WTC11 (cell line): ENCODE data around the gene TEAD1. TPM values are rescaled to one million over a fixed set of nuclear protein-coding genes. Genes with fewer than 3 reads are reported as not detected.

Source experiments
- ATAC-seq: fragments of 200-7000 bp; cut with Tn5 transposase; 2 replicates; pipeline ENCODE4 v1.10.0; 2021; ENCODE audit warnings: mild to moderate bottlenecking, moderate library complexity
- CTCF ChIA-PET: fragments of 300-600 bp; sonication (Branson Sonifier 250); formaldehyde crosslinking; loops from one replicate; lab custom pipeline; 2021; ENCODE audit warnings: antibody characterized with exemption; lab: Charles Lee
- POLR2A ChIA-PET: fragments of 350-600 bp; sonication (Branson Sonifier 250); formaldehyde crosslinking; loops from one replicate; lab custom pipeline; 2021; ENCODE audit warnings: antibody characterized with exemption; lab: Charles Lee
- DNase-seq: peaks from one replicate; pipeline ENCODE4 v3.0.0; 2021; ENCODE audit warnings: low spot score
- H3K27ac Mint-ChIP-seq: 2 replicates; pipeline ENCODE4 v1.8.0; 2021; ENCODE audit warnings: mixed read lengths
- H3K27me3 Mint-ChIP-seq: 2 replicates; pipeline ENCODE4 v1.8.0; 2021; ENCODE audit warnings: low read depth, mild to moderate bottlenecking, moderate library complexity, mixed read lengths
- H3K36me3 Mint-ChIP-seq: 2 replicates; pipeline ENCODE4 v1.8.0; 2021; ENCODE audit warnings: mixed read lengths
- H3K4me1 Mint-ChIP-seq: 2 replicates; pipeline ENCODE4 v1.8.0; 2022; ENCODE audit warnings: mixed read lengths
- H3K4me3 Mint-ChIP-seq: 2 replicates; pipeline ENCODE4 v1.8.0; 2021; ENCODE audit warnings: mild to moderate bottlenecking, moderate library complexity, mixed read lengths
- H3K9me3 Mint-ChIP-seq: 2 replicates; pipeline ENCODE4 v1.8.0; 2021; ENCODE audit warnings: mixed read lengths
- ETV6 ChIP-seq: sonication (generic); formaldehyde crosslinking; IDR thresholded peaks from 2 replicates; pipeline ENCODE4 v1.8.1; 2022; ENCODE audit warnings: mild to moderate bottlenecking, missing genetic modification reagents
- FOXK1 ChIP-seq: sonication (generic); formaldehyde crosslinking; IDR thresholded peaks from 2 replicates; pipeline ENCODE4 v1.8.0; 2022; ENCODE audit warnings: mild to moderate bottlenecking, moderate library complexity, missing genetic modification reagents
- FOXP4 ChIP-seq: sonication (generic); formaldehyde crosslinking; IDR thresholded peaks from 2 replicates; pipeline ENCODE4 v1.8.0; 2022; ENCODE audit warnings: mild to moderate bottlenecking, missing genetic modification reagents
- GRHL2 ChIP-seq: fragments of 250-450 bp; sonication (Bioruptor Pico); IDR thresholded peaks from 2 replicates; pipeline ENCODE4 v1.8.0; 2022; ENCODE audit warnings: mild to moderate bottlenecking, moderate library complexity; ENCODE audit not compliant: insufficient replicate concordance, severe bottlenecking
- IRF2 ChIP-seq: sonication (generic); formaldehyde crosslinking; IDR thresholded peaks from 2 replicates; pipeline ENCODE4 v1.8.0; 2022; ENCODE audit warnings: low read depth, missing genetic modification reagents, borderline replicate concordance
- MYBL2 ChIP-seq: sonication (generic); formaldehyde crosslinking; IDR thresholded peaks from 2 replicates; pipeline ENCODE4 v1.8.1; 2023; ENCODE audit warnings: mild to moderate bottlenecking, moderate library complexity, missing genetic modification reagents
- PRRX2 ChIP-seq: fragments of 250-450 bp; sonication (Bioruptor Pico); IDR thresholded peaks from 2 replicates; pipeline ENCODE4 v1.8.0; 2021; ENCODE audit warnings: mild to moderate bottlenecking
- SP1 ChIP-seq: sonication (generic); formaldehyde crosslinking; conservative IDR thresholded peaks from 2 replicates; pipeline ENCODE4 v1.8.1; 2022; ENCODE audit warnings: missing genetic modification reagents
- TEAD1 ChIP-seq: sonication (generic); formaldehyde crosslinking; IDR thresholded peaks from 2 replicates; pipeline ENCODE4 v1.8.0; 2022; ENCODE audit warnings: mild to moderate bottlenecking, missing genetic modification reagents
- TP53 ChIP-seq: sonication (generic); formaldehyde crosslinking; IDR thresholded peaks from 2 replicates; pipeline ENCODE4 v1.8.1; 2023; ENCODE audit warnings: mild to moderate bottlenecking, missing genetic modification reagents
- USF2 ChIP-seq: sonication (generic); formaldehyde crosslinking; IDR thresholded peaks from 2 replicates; pipeline ENCODE4 v1.8.1; 2023; ENCODE audit warnings: mild to moderate bottlenecking, missing genetic modification reagents, moderate library complexity
- ZBTB21 ChIP-seq: sonication (generic); formaldehyde crosslinking; IDR thresholded peaks from 2 replicates; pipeline ENCODE4 v1.8.1; 2023; ENCODE audit warnings: mild to moderate bottlenecking, missing genetic modification reagents, borderline replicate concordance
- ZNF138 ChIP-seq: sonication (generic); formaldehyde crosslinking; conservative IDR thresholded peaks from 2 replicates; pipeline ENCODE4 v1.8.1; 2022; ENCODE audit warnings: mild to moderate bottlenecking, moderate library complexity, missing genetic modification reagents
- ZNF416 ChIP-seq: fragments of 250-450 bp; sonication (Bioruptor Pico); IDR thresholded peaks from 2 replicates; pipeline ENCODE4 v1.9.0; 2021; ENCODE audit warnings: mild to moderate bottlenecking, inconsistent platforms
- ZNF671 ChIP-seq: fragments of 250-450 bp; sonication (Bioruptor Pico); IDR thresholded peaks from 2 replicates; pipeline ENCODE4 v1.8.0; 2021; ENCODE audit warnings: mild to moderate bottlenecking
- total RNA-seq: library from RNA; stranded (reverse); gene quantifications from 3 replicates; pipeline ENCODE4 v1.2.3, GENCODE V29; 2021
- TF ChIP-seq, protein P1 (sequence below): sonication (generic); formaldehyde crosslinking; IDR thresholded peaks from 2 replicates; pipeline ENCODE4 v1.8.0; 2023; ENCODE audit warnings: missing genetic modification reagents, mild to moderate bottlenecking, borderline replicate concordance
- TF ChIP-seq, protein P2 (sequence below): sonication (generic); formaldehyde crosslinking; IDR thresholded peaks from 2 replicates; pipeline ENCODE4 v1.8.1; 2022; ENCODE audit warnings: mild to moderate bottlenecking, moderate library complexity, missing genetic modification reagents
- TF ChIP-seq, protein P3 (sequence below): sonication (generic); formaldehyde crosslinking; IDR thresholded peaks from 2 replicates; pipeline ENCODE4 v1.8.0; 2023; ENCODE audit warnings: mild to moderate bottlenecking, missing genetic modification reagents
- TF ChIP-seq, protein P4 (sequence below): sonication (generic); formaldehyde crosslinking; IDR thresholded peaks from 2 replicates; pipeline ENCODE4 v1.8.0; 2022; ENCODE audit warnings: mild to moderate bottlenecking, missing genetic modification reagents
- TF ChIP-seq, protein P5 (sequence below): sonication (generic); formaldehyde crosslinking; IDR thresholded peaks from 2 replicates; pipeline ENCODE4 v1.8.0; 2022; ENCODE audit warnings: mild to moderate bottlenecking, missing genetic modification reagents

The TEAD1 gene
- total RNA-seq, 1 experiment from 2014 or later: 79.9 TPM

DNA sequence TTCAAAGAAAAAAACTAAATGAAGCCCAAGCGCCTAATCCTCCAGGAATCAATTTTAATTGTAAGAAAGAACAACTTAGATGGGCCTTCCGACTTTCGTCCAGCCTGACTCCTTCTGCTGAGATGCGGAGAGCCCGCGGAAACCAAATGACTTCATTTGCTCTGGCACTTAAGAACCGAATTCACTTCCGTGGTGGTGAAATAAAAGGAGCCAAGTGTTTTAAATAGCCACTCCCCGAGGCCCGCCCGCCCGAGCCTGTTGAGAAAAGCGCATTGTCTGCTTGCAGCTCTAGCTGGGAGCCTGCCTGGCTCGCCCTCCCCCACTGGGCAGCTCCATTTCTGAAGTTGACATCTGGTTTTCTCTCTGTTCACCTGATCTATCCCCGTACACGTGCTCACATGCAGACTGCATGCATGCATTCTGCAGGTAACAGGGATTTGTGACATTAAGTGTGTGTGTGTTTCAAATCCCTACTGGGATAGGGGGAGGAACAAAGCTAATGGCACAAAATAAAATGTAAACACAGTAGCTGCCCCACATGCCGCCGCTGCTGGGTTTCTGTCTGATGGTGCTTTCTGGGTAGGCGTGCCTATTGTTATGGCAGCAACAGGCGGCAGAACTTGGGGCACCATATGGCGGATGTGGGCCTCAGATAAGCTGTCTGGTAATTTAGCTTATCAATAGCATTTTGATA, 6.2 kb downstream of the TEAD1 start:
- H3K9me3 Mint-ChIP-seq: no peaks in the 10 kb centered on the region
- peak; percentile 91 for DNase-seq
- TF ChIP-seq, protein P1, sequence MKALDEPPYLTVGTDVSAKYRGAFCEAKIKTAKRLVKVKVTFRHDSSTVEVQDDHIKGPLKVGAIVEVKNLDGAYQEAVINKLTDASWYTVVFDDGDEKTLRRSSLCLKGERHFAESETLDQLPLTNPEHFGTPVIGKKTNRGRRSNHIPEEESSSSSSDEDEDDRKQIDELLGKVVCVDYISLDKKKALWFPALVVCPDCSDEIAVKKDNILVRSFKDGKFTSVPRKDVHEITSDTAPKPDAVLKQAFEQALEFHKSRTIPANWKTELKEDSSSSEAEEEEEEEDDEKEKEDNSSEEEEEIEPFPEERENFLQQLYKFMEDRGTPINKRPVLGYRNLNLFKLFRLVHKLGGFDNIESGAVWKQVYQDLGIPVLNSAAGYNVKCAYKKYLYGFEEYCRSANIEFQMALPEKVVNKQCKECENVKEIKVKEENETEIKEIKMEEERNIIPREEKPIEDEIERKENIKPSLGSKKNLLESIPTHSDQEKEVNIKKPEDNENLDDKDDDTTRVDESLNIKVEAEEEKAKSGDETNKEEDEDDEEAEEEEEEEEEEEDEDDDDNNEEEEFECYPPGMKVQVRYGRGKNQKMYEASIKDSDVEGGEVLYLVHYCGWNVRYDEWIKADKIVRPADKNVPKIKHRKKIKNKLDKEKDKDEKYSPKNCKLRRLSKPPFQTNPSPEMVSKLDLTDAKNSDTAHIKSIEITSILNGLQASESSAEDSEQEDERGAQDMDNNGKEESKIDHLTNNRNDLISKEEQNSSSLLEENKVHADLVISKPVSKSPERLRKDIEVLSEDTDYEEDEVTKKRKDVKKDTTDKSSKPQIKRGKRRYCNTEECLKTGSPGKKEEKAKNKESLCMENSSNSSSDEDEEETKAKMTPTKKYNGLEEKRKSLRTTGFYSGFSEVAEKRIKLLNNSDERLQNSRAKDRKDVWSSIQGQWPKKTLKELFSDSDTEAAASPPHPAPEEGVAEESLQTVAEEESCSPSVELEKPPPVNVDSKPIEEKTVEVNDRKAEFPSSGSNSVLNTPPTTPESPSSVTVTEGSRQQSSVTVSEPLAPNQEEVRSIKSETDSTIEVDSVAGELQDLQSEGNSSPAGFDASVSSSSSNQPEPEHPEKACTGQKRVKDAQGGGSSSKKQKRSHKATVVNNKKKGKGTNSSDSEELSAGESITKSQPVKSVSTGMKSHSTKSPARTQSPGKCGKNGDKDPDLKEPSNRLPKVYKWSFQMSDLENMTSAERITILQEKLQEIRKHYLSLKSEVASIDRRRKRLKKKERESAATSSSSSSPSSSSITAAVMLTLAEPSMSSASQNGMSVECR (CRISPR knock-in tag): 0 out of 2 replicates have a peak, but pooled peaks have one; percentile 29
- TF ChIP-seq TEAD1 (peak; percentile 16; the same call in 1 of the 2 replicates), ETV6 (0 out of 2 replicates have a peak, but pooled peaks have one; percentile 83), TP53 (CRISPR knock-in tag) (no peak), ZNF416 (CRISPR knock-in tag) (peak; percentile 45; the same call in 1 of the 2 replicates), SP1 (CRISPR knock-in tag) (peak; percentile 46; the same call in 1 of the 2 replicates), ZNF138 (CRISPR knock-in tag) (0 out of 2 replicates have a peak, but pooled peaks have one; percentile 57), ZNF671 (CRISPR knock-in tag) (no peak), PRRX2 (CRISPR knock-in tag) (no peak), FOXP4 (peak; percentile 85), IRF2 (CRISPR knock-in tag) (no peak), USF2 (0 out of 2 replicates have a peak, but pooled peaks have one; percentile 29), FOXK1 (CRISPR knock-in tag) (peak; percentile 95), GRHL2 (CRISPR knock-in tag) (no peak), ZBTB21 (CRISPR knock-in tag) (no peak), MYBL2 (CRISPR knock-in tag) (peak; percentile 50; the same call in 1 of the 2 replicates)
- TF ChIP-seq, protein P2, sequence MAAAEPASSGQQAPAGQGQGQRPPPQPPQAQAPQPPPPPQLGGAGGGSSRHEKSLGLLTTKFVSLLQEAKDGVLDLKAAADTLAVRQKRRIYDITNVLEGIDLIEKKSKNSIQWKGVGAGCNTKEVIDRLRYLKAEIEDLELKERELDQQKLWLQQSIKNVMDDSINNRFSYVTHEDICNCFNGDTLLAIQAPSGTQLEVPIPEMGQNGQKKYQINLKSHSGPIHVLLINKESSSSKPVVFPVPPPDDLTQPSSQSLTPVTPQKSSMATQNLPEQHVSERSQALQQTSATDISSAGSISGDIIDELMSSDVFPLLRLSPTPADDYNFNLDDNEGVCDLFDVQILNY (CRISPR knock-in tag): no peak
- TF ChIP-seq, protein P3, sequence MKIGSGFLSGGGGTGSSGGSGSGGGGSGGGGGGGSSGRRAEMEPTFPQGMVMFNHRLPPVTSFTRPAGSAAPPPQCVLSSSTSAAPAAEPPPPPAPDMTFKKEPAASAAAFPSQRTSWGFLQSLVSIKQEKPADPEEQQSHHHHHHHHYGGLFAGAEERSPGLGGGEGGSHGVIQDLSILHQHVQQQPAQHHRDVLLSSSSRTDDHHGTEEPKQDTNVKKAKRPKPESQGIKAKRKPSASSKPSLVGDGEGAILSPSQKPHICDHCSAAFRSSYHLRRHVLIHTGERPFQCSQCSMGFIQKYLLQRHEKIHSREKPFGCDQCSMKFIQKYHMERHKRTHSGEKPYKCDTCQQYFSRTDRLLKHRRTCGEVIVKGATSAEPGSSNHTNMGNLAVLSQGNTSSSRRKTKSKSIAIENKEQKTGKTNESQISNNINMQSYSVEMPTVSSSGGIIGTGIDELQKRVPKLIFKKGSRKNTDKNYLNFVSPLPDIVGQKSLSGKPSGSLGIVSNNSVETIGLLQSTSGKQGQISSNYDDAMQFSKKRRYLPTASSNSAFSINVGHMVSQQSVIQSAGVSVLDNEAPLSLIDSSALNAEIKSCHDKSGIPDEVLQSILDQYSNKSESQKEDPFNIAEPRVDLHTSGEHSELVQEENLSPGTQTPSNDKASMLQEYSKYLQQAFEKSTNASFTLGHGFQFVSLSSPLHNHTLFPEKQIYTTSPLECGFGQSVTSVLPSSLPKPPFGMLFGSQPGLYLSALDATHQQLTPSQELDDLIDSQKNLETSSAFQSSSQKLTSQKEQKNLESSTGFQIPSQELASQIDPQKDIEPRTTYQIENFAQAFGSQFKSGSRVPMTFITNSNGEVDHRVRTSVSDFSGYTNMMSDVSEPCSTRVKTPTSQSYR (CRISPR knock-in tag): peak; percentile 37; the same call in 1 of the 2 replicates
- TF ChIP-seq, protein P4, sequence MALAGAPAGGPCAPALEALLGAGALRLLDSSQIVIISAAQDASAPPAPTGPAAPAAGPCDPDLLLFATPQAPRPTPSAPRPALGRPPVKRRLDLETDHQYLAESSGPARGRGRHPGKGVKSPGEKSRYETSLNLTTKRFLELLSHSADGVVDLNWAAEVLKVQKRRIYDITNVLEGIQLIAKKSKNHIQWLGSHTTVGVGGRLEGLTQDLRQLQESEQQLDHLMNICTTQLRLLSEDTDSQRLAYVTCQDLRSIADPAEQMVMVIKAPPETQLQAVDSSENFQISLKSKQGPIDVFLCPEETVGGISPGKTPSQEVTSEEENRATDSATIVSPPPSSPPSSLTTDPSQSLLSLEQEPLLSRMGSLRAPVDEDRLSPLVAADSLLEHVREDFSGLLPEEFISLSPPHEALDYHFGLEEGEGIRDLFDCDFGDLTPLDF (CRISPR knock-in tag): no peak
- TF ChIP-seq, protein P5, sequence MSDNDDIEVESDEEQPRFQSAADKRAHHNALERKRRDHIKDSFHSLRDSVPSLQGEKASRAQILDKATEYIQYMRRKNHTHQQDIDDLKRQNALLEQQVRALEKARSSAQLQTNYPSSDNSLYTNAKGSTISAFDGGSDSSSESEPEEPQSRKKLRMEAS (CRISPR knock-in tag): peak; percentile 72
- TF ChIP-seq, all 79 proteins: peak for 12
- Mint-ChIP-seq H3K4me1 (peaks cover 95% of the 10 kb centered on the region), H3K4me3 (peak overlapping the region; percentile 70), H3K36me3 (peaks cover 4% of the 10 kb centered on the region; the same call in 1 of the 2 replicates), H3K27ac (peak overlapping the region; percentile 99), H3K27me3 (peaks cover 10% of the 10 kb centered on the region)
- peak; percentile 84 for ATAC-seq
- CTCF ChIA-PET: interaction anchor here (0.8 to 2.4 kb wide), 16 partner anchors 10 to 392 kb away, joined by 3 to 21 read pairs (median 5); no protein-coding TSS in a partner anchor
- POLR2A ChIA-PET: interaction anchor here (0.6 to 1.7 kb wide), 11 partner anchors 9 to 303 kb away, joined by 3 to 17 read pairs (median 3); partner anchors contain the start of gene PARVA
